Stimulated activated CD8-positive, alpha-beta memory T cell treated with anti-CD3 and anti-CD28 coated beads, Interleukin-15, amount 100 ng/mL, for 4 hours (primary cell): ENCODE results near the gene DMRTA1.
"Not testable (repeated sequence)": the region's sequence is repeated elsewhere in the genome, so short reads cannot be mapped to it uniquely, and the experiment has no call there.

Source experiments
- DNase-seq, 2 donors: peaks; one replicate each; pipeline ENCODE4 v3.0.0-alpha.2; 2020; ENCODE audit warnings: low read depth in 2 of 2

The DMRTA1 gene, protein sequence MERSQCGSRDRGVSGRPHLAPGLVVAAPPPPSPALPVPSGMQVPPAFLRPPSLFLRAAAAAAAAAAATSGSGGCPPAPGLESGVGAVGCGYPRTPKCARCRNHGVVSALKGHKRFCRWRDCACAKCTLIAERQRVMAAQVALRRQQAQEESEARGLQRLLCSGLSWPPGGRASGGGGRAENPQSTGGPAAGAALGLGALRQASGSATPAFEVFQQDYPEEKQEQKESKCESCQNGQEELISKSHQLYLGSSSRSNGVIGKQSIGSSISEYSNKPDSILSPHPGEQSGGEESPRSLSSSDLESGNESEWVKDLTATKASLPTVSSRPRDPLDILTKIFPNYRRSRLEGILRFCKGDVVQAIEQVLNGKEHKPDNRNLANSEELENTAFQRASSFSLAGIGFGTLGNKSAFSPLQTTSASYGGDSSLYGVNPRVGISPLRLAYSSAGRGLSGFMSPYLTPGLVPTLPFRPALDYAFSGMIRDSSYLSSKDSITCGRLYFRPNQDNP

DNA sequence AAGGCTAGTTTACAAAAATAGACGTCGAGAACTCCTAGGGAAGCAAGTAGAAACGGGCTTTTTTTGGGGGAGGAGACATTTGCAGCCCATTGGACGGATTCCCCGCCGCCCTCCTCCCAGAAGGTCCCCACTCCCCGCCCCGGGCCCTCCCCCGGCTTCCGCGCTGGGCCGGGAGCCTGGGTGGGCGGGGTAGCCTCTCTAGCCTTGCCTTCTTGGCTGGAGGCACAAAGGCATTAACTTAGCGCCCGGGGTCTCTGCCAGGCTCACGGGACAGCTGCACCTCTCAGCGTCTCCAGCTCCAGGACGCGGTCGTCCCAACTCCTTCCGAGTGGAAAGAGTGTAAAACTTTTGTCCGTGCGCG is at the start of gene DMRTA1:
Gene DMRTA1, plus strand, starts transcription at position 236 of the 361 bp plus-strand sequence. CDS start 242 bp downstream, outside the sequence.
- no peak for DNase-seq

DNA sequence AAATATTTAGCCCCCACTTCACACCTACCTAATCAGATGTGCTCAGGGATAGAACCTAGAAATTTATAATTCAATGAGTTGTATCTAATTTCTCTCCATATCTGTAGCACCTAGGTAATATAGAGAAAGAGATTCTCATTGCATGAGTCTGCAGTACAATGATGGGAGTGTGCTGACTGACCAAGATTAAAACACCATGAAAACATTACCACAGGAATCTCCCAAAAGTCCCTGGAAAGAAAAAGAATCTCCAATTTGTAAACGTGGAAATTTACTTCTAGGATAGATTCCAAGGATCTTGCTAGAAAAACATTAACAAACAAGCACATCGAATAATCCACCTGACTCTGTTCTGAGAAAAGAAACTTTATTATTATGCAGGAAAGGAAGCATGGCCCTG is 45.0 kb upstream of the DMRTA1 start:
- no peak for DNase-seq

DNA sequence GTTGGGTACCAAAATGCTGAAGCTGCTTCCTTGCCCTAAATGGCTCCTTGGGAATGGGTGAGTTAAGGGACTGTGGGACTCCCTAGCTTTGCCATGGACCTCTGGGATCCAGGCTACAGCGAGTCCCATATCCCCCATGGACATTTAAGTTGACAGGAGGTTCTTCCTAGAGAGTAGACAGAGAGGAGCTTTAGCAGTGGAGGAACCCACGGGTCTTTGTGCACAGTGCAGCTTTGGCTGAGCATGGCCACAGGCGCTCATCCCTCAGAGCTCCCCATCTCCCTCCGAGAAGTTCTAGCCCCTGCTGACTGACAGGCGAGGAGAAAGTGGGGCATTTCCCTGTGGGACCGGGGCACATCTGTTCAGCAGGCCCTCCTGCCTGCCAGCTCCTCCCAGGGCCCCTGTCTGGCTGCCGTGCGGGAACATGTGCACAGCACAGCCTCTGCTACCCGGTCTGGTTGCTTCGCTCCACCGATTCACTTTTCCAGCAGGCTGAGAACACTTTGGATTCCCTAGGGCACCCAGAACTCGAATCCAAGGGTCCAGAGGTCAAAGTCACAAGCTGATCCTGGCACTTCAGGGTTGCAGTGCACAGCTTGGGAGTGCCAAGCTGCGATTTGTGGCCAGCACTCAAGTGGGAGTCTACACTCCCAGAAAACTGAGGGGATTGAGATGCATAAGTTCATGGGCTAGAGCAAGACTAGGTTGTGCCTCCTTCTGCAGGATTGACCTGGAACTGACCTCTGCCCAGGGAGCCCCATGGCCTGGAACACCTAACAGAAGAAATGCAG is 40.6 kb upstream of the DMRTA1 start:
- DNase-seq: no peak

DNA sequence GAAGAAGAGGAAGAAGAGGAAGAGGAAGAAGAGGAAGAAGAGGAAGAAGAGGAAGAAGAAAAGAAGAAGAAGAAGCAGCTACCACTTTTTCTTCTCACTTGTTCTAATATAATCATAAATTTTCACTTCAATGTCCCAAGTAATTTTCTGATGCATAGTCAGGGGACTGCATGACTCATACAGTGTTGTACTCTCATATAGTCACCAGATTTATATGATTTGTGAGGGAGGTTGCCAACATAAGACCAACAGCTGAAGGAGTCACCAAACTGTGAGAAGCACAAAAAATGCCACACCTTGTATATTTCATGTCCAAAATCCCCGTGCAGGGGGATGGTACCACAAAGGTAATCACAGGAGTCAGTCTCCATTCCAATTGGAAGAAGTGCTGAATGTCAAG is 32.7 kb upstream of the DMRTA1 start:
- DNase-seq: no peak

DNA sequence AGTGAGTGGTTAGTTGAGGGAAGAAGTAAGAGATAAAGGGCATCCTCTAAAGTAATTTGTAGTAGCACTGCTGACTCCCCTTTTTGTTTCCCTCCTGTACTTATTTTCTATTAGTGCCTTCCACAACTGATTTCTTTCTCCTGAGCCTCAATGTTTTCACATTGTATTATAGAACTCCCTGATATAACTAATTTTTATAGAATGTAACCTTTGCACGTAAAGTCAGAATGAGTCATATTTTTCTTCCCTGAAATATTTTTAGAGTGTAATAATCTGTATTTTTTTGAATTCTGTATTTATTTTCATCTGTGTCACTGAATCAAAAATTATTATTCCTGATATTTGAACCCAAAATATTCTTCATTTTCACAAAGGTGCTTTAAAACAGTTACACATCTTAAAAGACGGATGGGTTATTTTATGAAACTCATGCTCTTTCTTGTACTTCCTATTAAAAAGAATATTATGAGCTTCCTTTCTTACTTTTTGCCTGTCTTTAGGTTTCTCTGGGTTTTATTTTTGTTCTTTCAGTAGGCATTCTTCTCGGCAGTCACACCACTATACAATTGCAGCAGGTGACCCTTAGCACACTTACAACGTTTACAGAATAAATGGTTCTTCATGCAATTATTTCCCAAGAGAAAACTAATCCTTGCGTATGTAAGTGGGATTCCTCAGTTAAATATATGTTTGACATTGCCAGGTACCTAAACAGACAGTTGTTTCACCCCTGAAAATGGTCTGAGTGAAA is 30.5 kb upstream of the DMRTA1 start:
- DNase-seq: no peak

DNA sequence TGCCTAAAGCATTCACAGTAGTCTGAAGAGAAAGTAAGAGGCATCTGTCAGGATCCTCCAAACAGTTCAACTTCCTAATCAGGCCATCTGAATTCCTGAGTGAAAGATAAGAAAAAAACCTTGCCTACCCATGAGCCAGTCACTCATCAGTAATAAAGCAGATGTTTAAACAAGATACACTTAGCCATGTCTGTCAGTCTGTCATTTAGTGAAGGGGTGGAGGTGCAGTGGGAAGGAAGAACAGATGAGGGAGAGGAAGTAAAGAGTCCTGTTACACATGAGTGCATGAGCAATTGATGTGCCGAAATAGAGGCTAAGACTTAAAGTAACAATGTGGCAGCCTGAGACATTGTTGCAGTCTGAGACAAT is 29.9 kb upstream of the DMRTA1 start:
- DNase-seq: no peak

DNA sequence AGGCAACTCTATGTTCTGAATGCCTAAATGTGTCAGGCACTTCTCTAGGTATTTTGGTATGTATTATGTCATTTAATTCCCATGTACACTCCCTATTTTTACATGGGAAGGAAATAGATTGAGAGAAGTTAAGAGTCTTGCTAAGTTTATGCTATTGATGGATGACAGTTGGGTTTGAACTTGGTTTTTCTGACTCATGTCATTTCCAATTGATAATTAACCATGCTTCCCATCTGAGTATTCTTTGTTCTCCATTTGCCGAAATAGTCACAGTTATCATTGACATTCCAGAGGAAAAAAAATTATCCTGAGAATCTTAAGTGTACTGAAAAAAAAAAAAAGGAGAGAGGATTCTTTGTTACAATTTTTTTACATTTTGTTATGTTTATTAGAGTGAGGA is 23.1 kb upstream of the DMRTA1 start:
- DNase-seq: no peak

DNA sequence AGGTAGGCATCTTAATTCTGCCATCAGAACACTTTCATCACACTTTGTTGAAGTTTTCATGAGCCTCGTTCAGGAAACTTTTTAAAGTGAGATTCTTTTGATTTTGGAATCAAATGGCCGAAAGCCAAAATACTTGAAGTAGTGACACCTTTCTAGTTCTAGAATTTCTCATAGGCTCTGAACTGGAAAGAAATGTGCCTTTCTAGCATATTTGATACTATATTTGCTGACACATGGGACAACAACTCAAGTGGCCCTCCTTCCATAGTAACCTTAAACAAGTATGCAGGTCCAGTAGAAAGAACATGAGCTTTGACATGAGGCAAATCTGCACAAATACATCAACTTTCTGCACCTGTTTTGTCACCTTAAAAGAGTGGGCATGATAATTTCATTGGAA is 22.0 kb upstream of the DMRTA1 start:
- DNase-seq: no peak

DNA sequence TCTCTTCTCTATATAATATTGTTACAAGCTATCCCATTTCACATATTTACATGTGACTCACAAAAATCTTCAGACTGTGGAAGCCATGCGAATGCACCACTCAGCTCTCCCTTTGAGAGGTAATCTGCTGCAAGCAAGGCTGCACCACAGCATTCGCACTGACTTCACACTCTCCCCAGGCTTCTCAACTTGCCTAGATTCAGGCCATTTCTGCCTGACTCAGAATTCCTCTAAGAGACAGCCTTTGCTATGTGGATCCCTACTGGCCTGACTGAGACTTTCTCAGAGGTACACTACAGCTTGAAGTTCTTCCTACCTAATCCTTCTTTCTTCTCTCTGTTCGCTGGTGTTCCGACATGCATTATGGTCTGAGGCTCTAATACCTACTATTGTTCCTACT is 21.1 kb upstream of the DMRTA1 start:
- DNase-seq: no peak

DNA sequence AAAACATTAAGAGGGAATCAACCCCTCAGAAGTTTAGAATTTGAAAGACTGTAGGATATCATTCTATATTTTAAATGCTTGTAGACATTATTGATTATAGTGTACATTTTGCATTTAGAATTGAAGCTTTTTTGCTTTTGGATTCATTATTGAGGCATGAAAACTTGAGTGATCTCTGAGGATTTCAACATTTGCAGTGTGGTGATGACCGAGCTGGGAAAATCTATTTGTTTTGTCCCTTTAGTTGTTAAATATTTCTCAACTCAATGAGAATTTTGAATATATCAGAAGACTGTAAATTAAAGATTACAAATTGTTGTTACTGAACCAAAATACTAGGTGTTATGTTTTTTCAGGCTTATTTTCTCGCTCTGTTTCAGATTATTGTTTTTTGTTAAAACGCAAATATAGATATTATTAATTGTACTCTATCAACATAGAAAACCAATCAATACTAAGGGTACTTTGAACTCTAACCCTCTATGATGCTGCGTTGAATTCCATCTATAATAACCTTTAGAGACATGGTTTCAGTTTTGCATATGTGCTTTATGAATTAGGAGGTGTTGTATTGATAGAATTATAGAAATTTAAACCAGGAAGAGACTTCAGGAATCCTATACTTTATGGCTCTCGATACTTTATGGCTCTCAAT is 19.3 kb upstream of the DMRTA1 start:
- DNase-seq: no peak

DNA sequence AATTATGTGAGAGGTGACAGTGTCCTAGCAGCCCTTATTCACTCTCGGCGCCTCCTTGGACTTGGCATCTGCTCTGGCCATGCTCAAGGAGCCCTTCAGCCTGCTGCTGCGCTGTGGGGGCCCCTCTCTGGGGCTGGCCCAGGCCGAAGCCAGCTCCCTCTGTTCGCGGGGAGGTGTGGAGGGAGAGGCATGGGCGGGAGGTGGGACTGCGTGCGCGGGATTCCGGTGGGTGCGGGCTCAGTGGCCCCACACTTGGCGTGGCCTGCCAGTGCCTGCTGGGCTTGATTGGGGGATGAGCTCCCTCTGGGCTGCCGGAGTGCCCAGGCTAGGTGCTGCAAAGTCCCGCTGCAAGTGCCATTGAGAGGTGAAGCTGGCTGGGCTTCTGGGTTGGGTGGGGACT is 12.9 kb upstream of the DMRTA1 start:
- DNase-seq: no peak

DNA sequence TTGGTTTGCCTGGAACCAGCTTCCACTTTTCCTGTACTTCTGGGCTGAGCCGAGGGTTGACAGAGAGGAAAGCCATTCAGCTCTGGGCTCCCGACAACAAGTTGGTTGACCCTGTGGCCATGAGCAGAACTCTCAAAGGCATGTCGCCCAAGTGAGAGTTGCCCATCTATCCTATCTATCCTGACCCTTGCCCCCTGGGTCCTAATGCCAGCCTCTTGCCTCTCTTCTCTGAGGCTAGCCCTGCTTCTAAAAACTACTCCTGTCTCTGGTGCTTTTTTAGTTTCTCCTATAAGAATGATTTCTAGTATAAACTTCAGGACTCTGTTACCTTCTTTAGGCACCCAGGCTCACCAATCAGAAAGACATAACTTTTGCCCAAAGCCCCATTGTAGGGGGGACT is 11.4 kb upstream of the DMRTA1 start:
- not testable (repeated sequence) for DNase-seq

DNA sequence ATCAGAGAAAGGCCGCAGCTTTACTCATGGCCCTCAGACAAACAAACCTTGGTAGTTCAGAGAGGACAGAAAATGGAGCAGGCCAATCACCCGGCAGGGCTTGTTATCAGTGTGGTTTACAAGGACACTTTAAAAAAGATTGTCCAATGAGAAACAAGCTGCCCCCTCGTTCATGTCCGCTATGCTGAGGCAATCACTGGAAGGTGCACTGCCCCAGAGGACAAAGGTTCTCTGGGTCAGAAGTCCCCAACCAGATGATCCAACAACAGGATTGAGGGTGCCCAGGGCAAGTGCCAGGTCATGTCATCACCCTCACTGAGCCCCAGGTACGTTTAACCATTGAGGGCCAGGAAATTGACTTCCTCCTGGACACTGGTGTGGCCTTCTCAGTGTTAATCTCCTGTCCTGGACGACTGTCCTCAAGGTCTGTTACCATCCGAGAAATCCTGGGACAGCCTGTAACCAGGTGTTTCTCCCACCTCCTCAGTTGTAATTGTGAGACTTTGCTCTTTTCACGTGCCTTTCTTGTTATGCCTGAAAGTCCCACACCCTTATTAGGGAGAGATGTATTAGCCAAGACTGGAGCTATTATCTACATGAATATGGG is 9.1 kb upstream of the DMRTA1 start:
- not testable (repeated sequence) for DNase-seq

DNA sequence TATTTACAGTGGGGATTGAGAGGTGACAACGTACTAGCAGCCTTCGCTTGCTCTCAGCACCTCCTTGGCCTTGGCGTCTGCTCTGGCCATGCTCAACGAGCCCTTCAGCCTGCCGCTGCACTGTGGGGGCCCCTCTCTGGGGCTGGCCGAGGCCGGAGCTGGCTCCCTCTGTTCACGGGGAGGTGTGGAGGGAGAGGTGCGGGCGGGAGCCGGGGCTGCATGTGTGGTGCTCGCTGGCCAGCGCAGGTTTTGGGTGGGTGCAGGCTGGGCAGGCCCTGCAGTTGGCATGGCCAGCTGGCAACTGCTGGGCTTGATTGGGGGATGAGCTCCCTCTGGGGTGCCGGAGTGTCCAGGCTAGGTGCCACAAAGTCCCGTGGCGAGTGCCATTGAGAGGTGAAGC is 5.8 kb upstream of the DMRTA1 start:
- DNase-seq: no peak

DNA sequence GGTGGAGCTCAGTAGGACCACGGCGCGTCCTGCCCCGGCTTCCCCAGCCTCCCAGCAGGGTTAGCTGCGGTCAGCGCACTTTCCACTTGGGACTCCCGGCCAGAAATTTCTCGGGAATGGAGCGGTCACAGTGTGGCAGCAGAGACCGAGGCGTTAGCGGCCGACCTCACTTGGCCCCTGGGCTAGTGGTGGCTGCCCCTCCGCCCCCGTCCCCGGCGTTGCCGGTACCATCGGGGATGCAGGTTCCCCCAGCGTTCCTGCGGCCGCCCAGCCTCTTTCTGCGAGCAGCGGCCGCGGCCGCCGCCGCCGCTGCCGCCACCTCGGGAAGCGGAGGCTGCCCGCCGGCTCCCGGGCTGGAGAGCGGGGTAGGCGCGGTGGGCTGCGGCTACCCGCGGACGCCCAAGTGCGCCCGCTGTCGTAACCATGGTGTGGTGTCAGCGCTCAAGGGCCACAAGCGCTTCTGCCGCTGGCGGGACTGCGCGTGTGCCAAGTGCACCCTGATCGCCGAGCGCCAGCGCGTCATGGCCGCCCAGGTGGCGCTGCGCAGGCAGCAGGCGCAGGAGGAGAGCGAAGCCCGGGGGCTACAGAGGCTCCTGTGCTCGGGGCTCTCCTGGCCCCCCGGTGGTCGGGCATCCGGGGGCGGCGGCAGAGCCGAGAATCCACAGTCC is 460 bp downstream of the DMRTA1 start:
- no peak for DNase-seq

DNA sequence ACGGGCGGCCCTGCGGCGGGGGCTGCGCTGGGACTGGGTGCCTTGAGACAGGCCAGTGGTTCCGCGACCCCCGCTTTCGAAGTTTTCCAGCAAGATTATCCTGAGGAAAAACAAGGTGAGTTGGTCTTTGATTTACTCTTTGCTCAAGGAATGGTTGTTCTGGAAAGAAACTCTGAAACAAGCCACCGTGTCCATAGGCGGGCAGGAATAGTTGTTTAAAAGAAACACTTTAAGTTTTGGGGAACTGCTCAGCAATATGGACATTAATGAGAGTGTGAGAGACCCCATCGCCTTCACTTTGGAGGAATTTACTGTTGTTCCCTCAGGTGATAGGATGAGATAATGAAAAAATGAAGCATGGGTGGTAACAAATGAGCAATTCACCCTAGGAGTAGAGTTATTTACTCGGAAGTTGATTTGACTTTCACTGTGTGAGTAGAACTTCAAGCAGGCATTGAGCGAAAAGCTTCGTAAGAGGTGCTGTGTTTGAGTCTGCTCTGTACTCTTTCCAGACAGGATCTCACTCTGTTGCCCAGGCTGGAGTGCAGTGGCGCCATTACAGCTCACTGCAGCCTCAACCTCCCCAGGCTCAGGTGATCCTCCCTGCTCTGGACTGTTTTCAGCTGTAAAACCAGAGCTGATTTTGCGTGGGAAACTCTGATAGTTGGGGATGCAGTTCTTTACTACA is 1.1 kb downstream of the DMRTA1 start:
- no peak for DNase-seq

DNA sequence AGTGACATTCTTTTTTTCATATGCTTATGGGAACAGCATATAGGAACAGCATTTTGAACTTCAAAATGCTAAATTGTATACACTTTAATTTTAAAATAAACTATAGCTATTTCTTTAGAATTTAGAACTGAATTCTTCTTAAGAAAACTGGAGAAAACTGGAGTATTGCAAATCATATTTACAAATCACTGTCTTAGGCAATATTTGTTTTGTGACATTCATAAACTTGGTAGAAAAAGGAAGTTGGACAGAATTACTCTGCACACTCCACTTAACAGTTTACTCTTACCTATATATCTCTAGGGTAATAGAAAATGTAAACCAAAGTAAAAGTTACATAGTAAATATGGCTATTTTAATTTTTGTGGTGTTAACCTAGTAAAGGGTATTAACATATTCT is 3.1 kb downstream of the DMRTA1 start:
- no peak for DNase-seq

DNA sequence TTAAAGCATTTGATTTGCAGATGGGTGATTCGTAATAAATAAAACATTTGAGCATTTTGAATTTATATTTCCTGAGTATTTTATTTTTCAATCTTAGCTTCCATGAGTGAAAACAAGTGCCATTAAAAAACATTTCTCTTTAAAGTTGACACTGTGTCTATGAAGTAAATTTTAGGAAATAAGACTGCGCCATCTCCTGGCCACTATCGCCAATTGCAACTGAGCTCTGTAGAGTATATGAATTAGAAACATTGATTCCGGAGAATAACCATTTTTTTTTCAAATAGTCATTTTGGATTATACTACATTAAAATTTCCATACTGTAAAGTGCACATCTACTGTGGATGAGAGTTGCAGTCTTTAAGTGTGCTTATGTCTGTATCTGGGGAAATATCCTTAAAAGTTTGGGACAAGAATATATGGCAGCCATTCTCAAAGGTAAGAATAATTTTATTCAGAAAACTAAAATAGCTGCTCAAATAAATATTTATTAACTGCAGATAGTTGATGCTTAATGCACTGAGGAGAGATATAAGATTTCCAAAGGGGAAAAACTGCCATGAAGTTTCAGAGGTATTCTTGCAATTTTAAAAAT is 5.9 kb downstream of the DMRTA1 start:
- peak in 1 of 2 donors; percentile 13 for DNase-seq

DNA sequence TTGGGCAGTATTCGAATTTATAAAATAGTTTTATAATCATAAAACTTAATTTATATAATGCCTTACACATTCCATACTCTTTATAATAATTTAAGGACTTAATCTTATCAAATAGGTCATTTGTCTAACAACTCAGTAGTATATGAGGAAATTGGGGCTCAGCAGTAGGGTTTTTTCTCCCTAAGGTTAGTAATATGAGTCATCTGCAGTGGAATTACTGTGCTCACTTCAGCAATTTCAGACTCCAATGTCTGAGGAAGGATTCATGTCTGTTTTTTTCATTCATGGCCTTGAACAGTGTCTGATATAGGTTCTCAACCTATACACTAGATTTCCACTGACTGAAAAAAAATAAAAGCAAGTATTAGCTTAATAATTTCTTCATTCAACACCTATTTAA is 7.4 kb downstream of the DMRTA1 start:
- no peak for DNase-seq

DNA sequence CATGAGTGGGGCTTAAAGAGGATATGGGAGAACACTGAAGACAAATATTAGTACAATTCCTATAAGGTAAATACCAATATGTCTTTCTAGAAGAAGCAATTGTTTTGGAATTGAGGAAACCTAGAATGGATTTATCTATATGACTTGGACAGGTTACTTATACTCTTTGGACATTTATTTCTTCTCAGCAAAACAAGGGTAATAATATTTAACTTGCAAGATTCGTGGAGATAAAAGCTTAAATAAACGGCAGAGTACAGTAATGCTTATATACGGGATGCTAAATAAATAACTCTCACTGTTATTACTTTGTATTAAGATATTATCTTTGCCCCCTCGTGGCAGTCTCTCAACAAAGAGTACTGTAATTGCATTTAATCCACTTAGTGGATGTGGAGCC is 8.6 kb downstream of the DMRTA1 start:
- DNase-seq: no peak
